Caco-2 (cell line): ENCODE data around the gene NTRK2. TPM values are rescaled to one million over a fixed set of nuclear protein-coding genes. Genes with fewer than 3 reads are reported as not detected.

Experiments used
- BruUV-seq: library from RNA; stranded (reverse); fragments of 400-500 nt; replicated peaks from 2 replicates; lab custom pipeline; 2021; lab: Mats Ljungman, UMichigan
- CTCF ChIA-PET: fragments of 300-600 bp; sonication (Branson Sonifier 250); formaldehyde crosslinking; loops from one replicate; lab custom pipeline; 2022; ENCODE audit warnings: antibody characterized with exemption; lab: Charles Lee
- POLR2A ChIA-PET: fragments of 300-600 bp; sonication (Branson Sonifier 250); formaldehyde crosslinking; loops from one replicate; lab custom pipeline; 2022; ENCODE audit warnings: antibody characterized with exemption; lab: Charles Lee
- DNase-seq, 2 experiments: peaks; one replicate each; pipeline versions ENCODE4 v3.0.0 to v3.0.0-alpha.2; 2020 to 2022
- H3K27me3 ChIP-seq: replicated peaks from 2 replicates; pipeline ENCODE4 v1.6.0; 2011; ENCODE audit warnings: low read length; ENCODE audit not compliant: control insufficient read depth, insufficient read depth
- H3K36me3 ChIP-seq: 2 replicates; pipeline ENCODE4 v1.5.1; 2011; ENCODE audit warnings: low read length; ENCODE audit not compliant: control insufficient read depth, insufficient read depth
- H3K4me1 ChIP-seq: fragments of 250-450 bp; sonication (Bioruptor Pico); 2 replicates; pipeline ENCODE4 v1.5.1; 2020; ENCODE audit warnings: mild to moderate bottlenecking
- H3K4me3 ChIP-seq: 2 replicates; pipeline ENCODE4 v1.5.1; 2011; ENCODE audit warnings: low read depth, mild to moderate bottlenecking, control low read depth, low read length
- H3K9me3 ChIP-seq: fragments of 250-450 bp; sonication (Bioruptor Pico); 2 replicates; pipeline ENCODE4 v1.5.1; 2020; ENCODE audit warnings: mild to moderate bottlenecking, moderate library complexity
- H3K27ac Mint-ChIP-seq: one replicate; pipeline ENCODE4 v1.8.0; 2022; ENCODE audit warnings: mixed read lengths; ENCODE audit not compliant: unreplicated experiment
- H3K27me3 Mint-ChIP-seq: one replicate; pipeline ENCODE4 v1.8.0; 2022; ENCODE audit warnings: mixed read lengths; ENCODE audit not compliant: insufficient read depth, unreplicated experiment
- H3K36me3 Mint-ChIP-seq: one replicate; pipeline ENCODE4 v1.8.0; 2022; ENCODE audit warnings: mild to moderate bottlenecking, mixed read lengths; ENCODE audit not compliant: insufficient read depth, unreplicated experiment
- H3K4me1 Mint-ChIP-seq: one replicate; pipeline ENCODE4 v1.8.0; 2022; ENCODE audit warnings: low read depth, mixed read lengths; ENCODE audit not compliant: unreplicated experiment
- H3K4me3 Mint-ChIP-seq: one replicate; pipeline ENCODE4 v1.8.0; 2022; ENCODE audit warnings: mild to moderate bottlenecking, moderate library complexity, mixed read lengths; ENCODE audit not compliant: unreplicated experiment
- H3K9me3 Mint-ChIP-seq: one replicate; pipeline ENCODE4 v1.8.0; 2022; ENCODE audit warnings: mixed read lengths; ENCODE audit not compliant: unreplicated experiment
- CTCF ChIP-seq, 2 experiments: fragments of 200-600 bp in 1 of 2; IDR thresholded peaks; 1 replicate in 1 of 2; 2 replicates in 1 of 2; pipeline versions ENCODE4 v1.5.1 to v1.8.0; 2011 to 2022; ENCODE audit warnings: antibody characterized with exemption in 1 of 2, control low read depth in 1 of 2, inconsistent platforms in 1 of 2, low read depth in 1 of 2, low read length in 1 of 2, mild to moderate bottlenecking in 1 of 2, moderate library complexity in 1 of 2; ENCODE audit not compliant: insufficient read depth in 1 of 2, severe bottlenecking in 1 of 2, unreplicated experiment in 1 of 2
- intact Hi-C: fragments of 100-400 bp; cut with micrococcal nuclease; formaldehyde crosslinking; loops from one replicate; pipeline ENCODE4 v1.10.0; 2022; ENCODE audit not compliant: unreplicated experiment
- total RNA-seq: library from RNA; stranded (reverse); gene quantifications from 2 replicates; pipeline ENCODE4 v1.2.3, GENCODE V29; 2022

The NTRK2 gene
- total RNA-seq, 1 experiment from 2014 or later = not detected

- no TSS peak for BruUV-seq
- H3K36me3 Mint-ChIP-seq = no peaks in the 10 kb centered on the region
- no peaks in the 10 kb centered on the region for H3K27me3 ChIP-seq
Measured at GRCh38 chr9:84688956-84689355, 19.4 kb downstream of the NTRK2 start.

GRCh38 chr9:84691634-84692033, 22.1 kb downstream of the NTRK2 start:
- Mint-ChIP-seq H3K27me3 (peaks cover 2% of the 10 kb centered on the region), H3K36me3 (no peaks in the 10 kb centered on the region), H3K27ac (no peak overlapping the region), H3K4me1 (no peaks in the 10 kb centered on the region), H3K4me3 (no peak overlapping the region), H3K9me3 (no peaks in the 10 kb centered on the region)
- CTCF ChIA-PET = no interaction called here
- no TSS peak for BruUV-seq
- no peak for DNase-seq
- Histone ChIP-seq H3K4me3 (no peak overlapping the region), H3K36me3 (no peaks in the 10 kb centered on the region), H3K4me1 (no peaks in the 10 kb centered on the region), H3K27me3 (no peaks in the 10 kb centered on the region), H3K9me3 (no peaks in the 10 kb centered on the region)
- POLR2A ChIA-PET = no interaction called here
- TF ChIP-seq CTCF (IDR thresholded peaks at IDR 0.05; ENCODE audit: insufficient read depth in 1 of 2, low read depth in 1 of 2, low read length in 1 of 2, severe bottlenecking in 1 of 2, unreplicated experiment in 1 of 2) = no peak
- intact Hi-C loops = loop anchor here (10.0 kb wide), 2 partner anchors 93 to 453 kb away; no protein-coding TSS in a partner anchor

More at GRCh38 chr9:84688956-84689355, 19.4 kb downstream of the NTRK2 start:
- DNase-seq = no peak
- intact Hi-C loops = no loop called here
- Histone ChIP-seq H3K9me3 (no peaks in the 10 kb centered on the region), H3K4me1 (no peaks in the 10 kb centered on the region), H3K36me3 (no peaks in the 10 kb centered on the region), H3K4me3 (no peak overlapping the region)
- Mint-ChIP-seq H3K9me3 (no peaks in the 10 kb centered on the region), H3K27ac (no peak overlapping the region), H3K4me3 (no peak overlapping the region), H3K27me3 (peaks cover 3% of the 10 kb centered on the region), H3K4me1 (no peaks in the 10 kb centered on the region)
- ChIA-PET POLR2A (no interaction called here), CTCF (interaction anchor here (1.0 kb wide), 1 partner anchor 295 kb away, joined by 3 read pairs; no protein-coding TSS in a partner anchor)
- no peak for TF ChIP-seq CTCF (IDR thresholded peaks at IDR 0.05; ENCODE audit: insufficient read depth in 1 of 2, low read depth in 1 of 2, low read length in 1 of 2, severe bottlenecking in 1 of 2, unreplicated experiment in 1 of 2)

GRCh38 chr9:84694248-84694647, 24.7 kb downstream of the NTRK2 start:
- Histone ChIP-seq H3K4me1 (no peaks in the 10 kb centered on the region), H3K27me3 (no peaks in the 10 kb centered on the region), H3K9me3 (no peaks in the 10 kb centered on the region), H3K4me3 (no peak overlapping the region), H3K36me3 (no peaks in the 10 kb centered on the region)
- no TSS peak for BruUV-seq
- POLR2A ChIA-PET = no interaction called here
- intact Hi-C loops = loop anchor here (10.0 kb wide), 2 partner anchors 91 to 451 kb away; no protein-coding TSS in a partner anchor
- H3K27me3 Mint-ChIP-seq = peaks cover 5% of the 10 kb centered on the region
- H3K4me3 Mint-ChIP-seq = no peak overlapping the region
- H3K36me3 Mint-ChIP-seq = no peaks in the 10 kb centered on the region
- no peak overlapping the region for H3K27ac Mint-ChIP-seq
- CTCF ChIA-PET = no interaction called here
- no peak for TF ChIP-seq CTCF (IDR thresholded peaks at IDR 0.05; ENCODE audit: insufficient read depth in 1 of 2, low read depth in 1 of 2, low read length in 1 of 2, severe bottlenecking in 1 of 2, unreplicated experiment in 1 of 2)
- DNase-seq = no peak
- H3K4me1 Mint-ChIP-seq = no peaks in the 10 kb centered on the region
- H3K9me3 Mint-ChIP-seq = no peaks in the 10 kb centered on the region
